Right atrium auricular region (tissue), 2 donors: ENCODE results near the gene XAB2. TPM values are rescaled to one million over a fixed set of nuclear protein-coding genes. Genes with fewer than 3 reads are reported as not detected.
A peak's percentile ranks its signal among the peaks of the same experiment; 100 is the strongest.

Experiments
- DNase-seq: peaks from one replicate; pipeline ENCODE4 v3.0.0-alpha.2; 2019; ENCODE audit warnings: low spot score
- H3K27ac ChIP-seq, 2 donors: fragments of 200-600 bp; sonication (generic); 1 replicate in 1 of 2; 2 replicates in 1 of 2; pipeline ENCODE4 v1.5.1; 2016 to 2019
- H3K27me3 ChIP-seq, 2 donors: fragments of 200-600 bp; sonication (generic); one replicate each; pipeline versions ENCODE4 v1.5.1 to v1.6.0; 2017 to 2019
- H3K36me3 ChIP-seq: fragments of 200-600 bp; sonication (generic); one replicate; pipeline ENCODE4 v1.5.1; 2016
- H3K4me1 ChIP-seq, 2 donors: fragments of 200-600 bp; sonication (generic); one replicate each; pipeline versions ENCODE4 v1.5.1 to v1.6.0; 2017 to 2019
- H3K4me3 ChIP-seq, 2 donors: fragments of 200-600 bp; sonication (generic); 1 replicate in 1 of 2; 2 replicates in 1 of 2; pipeline ENCODE4 v1.5.1; 2017 to 2019; ENCODE audit warnings: mild to moderate bottlenecking in 1 of 2, moderate library complexity in 1 of 2
- H3K9me3 ChIP-seq, 2 donors: fragments of 200-600 bp; sonication (generic); one replicate each; pipeline ENCODE4 v1.5.1; 2019
- CTCF ChIP-seq, 2 donors: fragments of 200-600 bp; sonication (generic); IDR thresholded peaks; one replicate each; pipeline ENCODE4 v1.5.1; 2019; ENCODE audit warnings: antibody characterized with exemption in 2 of 2
- total RNA-seq, 2 donors: library from RNA; depleted of rRNA; stranded (reverse); fragments of >200 nt; gene quantifications; one replicate each; pipeline ENCODE4 v1.1.0, GENCODE V29; 2016

XAB2 gene
- total RNA-seq, 2 donors from 2014 or later, result 21.5 to 25.9 TPM

GRCh38 chr19:7633698-7634097 lies 4.4 kb upstream of the XAB2 start, which contains the start of gene PCP2:
PCP2 (minus strand) TSS chr19:7633719; CDS start chr19:7633457, 262 bp downstream.
- DNase-seq, result no peak
- Histone ChIP-seq H3K27me3 (peaks cover 0 to 10% of the 10 kb centered on the region in 2 donors), H3K36me3 (no peaks in the 10 kb centered on the region), H3K27ac (no peak within 1 kb of the TSS), H3K4me3 (no peak within 1 kb of the TSS), H3K4me1 (peaks cover 0 to 24% of the 10 kb centered on the region in 2 donors), H3K9me3 (no peaks in the 10 kb centered on the region)
- TF ChIP-seq CTCF (IDR thresholded peaks at IDR 0.05), result no peak

- no peaks in the 10 kb centered on the region for H3K9me3 ChIP-seq
- peaks cover 0 to 35% of the 10 kb centered on the region in 2 donors for H3K4me1 ChIP-seq
- TF ChIP-seq CTCF (IDR thresholded peaks at IDR 0.05), result no peak
- no peak for DNase-seq
- no peak overlapping the region for H3K27ac ChIP-seq
- H3K36me3 ChIP-seq, result no peaks in the 10 kb centered on the region
- H3K4me3 ChIP-seq, result no peak overlapping the region
- H3K27me3 ChIP-seq, result peaks cover 0 to 9% of the 10 kb centered on the region in 2 donors
Measured at GRCh38 chr19:7632340-7633203, 3.2 kb upstream of the XAB2 start.

GRCh38 chr19:7631577-7631976 lies 2.2 kb upstream of the XAB2 start:
- no peak for DNase-seq
- H3K4me1 ChIP-seq, result peaks cover 0 to 42% of the 10 kb centered on the region in 2 donors
- no peak overlapping the region for H3K27ac ChIP-seq
- peaks cover 0 to under 1% of the 10 kb centered on the region in 2 donors for H3K27me3 ChIP-seq
- no peaks in the 10 kb centered on the region for H3K9me3 ChIP-seq
- TF ChIP-seq CTCF (IDR thresholded peaks at IDR 0.05), result no peak
- no peak overlapping the region for H3K4me3 ChIP-seq
- no peaks in the 10 kb centered on the region for H3K36me3 ChIP-seq

- no peak for DNase-seq
- no peaks in the 10 kb centered on the region for H3K27me3 ChIP-seq
- TF ChIP-seq CTCF (IDR thresholded peaks at IDR 0.05), result no peak
- H3K27ac ChIP-seq, result peak overlapping the region; percentile 60 to 85
- peak overlapping the region; percentile 82 to 96 for H3K4me3 ChIP-seq
- H3K36me3 ChIP-seq, result peaks cover 19% of the 10 kb centered on the region
- no peaks in the 10 kb centered on the region for H3K9me3 ChIP-seq
- H3K4me1 ChIP-seq, result peaks cover 0 to 35% of the 10 kb centered on the region in 2 donors
Measured at GRCh38 chr19:7628589-7629311, 595 bp downstream of the XAB2 start.

GRCh38 chr19:7627166-7627565 lies 2.2 kb downstream of the XAB2 start:
- H3K4me3 ChIP-seq, result no peak overlapping the region
- no peak for TF ChIP-seq CTCF (IDR thresholded peaks at IDR 0.05)
- peaks cover 0 to 35% of the 10 kb centered on the region in 2 donors for H3K4me1 ChIP-seq
- no peaks in the 10 kb centered on the region for H3K9me3 ChIP-seq
- H3K27me3 ChIP-seq, result no peaks in the 10 kb centered on the region
- H3K36me3 ChIP-seq, result peaks cover 35% of the 10 kb centered on the region
- no peak for DNase-seq
- H3K27ac ChIP-seq, result no peak overlapping the region
